Ascending aorta (tissue), 2 donors: ENCODE results near the gene PIP4K2B. TPM values are rescaled to one million over a fixed set of nuclear protein-coding genes. Genes with fewer than 3 reads are reported as not detected.

ENCODE experiments used
- DNase-seq, 2 donors: peaks; one replicate each; pipeline ENCODE4 v3.0.0-alpha.2; 2019; ENCODE audit warnings: low spot score in 2 of 2
- H3K27ac ChIP-seq, 2 donors: fragments of 200-600 bp; sonication (generic); one replicate each; pipeline ENCODE4 v1.5.1; 2016 to 2017; ENCODE audit warnings: mild to moderate bottlenecking in 1 of 2
- H3K27me3 ChIP-seq: fragments of 200-600 bp; sonication (generic); one replicate; pipeline ENCODE4 v1.5.1; 2017
- H3K36me3 ChIP-seq, 2 donors: fragments of 200-600 bp; sonication (generic); one replicate each; pipeline ENCODE4 v1.5.1; 2016
- H3K4me1 ChIP-seq, 2 donors: fragments of 200-600 bp; sonication (generic); one replicate each; pipeline ENCODE4 v1.5.1; 2016 to 2017; ENCODE audit warnings: mild to moderate bottlenecking in 1 of 2
- H3K4me3 ChIP-seq, 2 donors: fragments of 200-600 bp; sonication (generic); one replicate each; pipeline ENCODE4 v1.5.1; 2016 to 2017; ENCODE audit warnings: mild to moderate bottlenecking in 1 of 2
- H3K9me3 ChIP-seq, 2 donors: fragments of 200-600 bp; sonication (generic); one replicate each; pipeline ENCODE4 v1.5.1; 2016
- CTCF ChIP-seq, 3 experiments: fragments of 200-600 bp in 2 of 3; fragments of 450-650 bp in 1 of 3; sonication (generic) in 2 of 3; IDR thresholded peaks; one replicate each; pipeline ENCODE4 v1.5.1; 2016 to 2019; ENCODE audit warnings: antibody characterized with exemption in 3 of 3, mild to moderate bottlenecking in 1 of 3, moderate library complexity in 1 of 3
- intact Hi-C: fragments of 100-400 bp; cut with DNase I; formaldehyde crosslinking; loops from one replicate; pipeline ENCODE4 v1.15.1; 2023
- total RNA-seq: library from RNA; depleted of rRNA; stranded (reverse); fragments of >200 nt; gene quantifications from one replicate; pipeline ENCODE4 v1.1.0, GENCODE V29; 2016

PIP4K2B gene
- total RNA-seq, 1 donor from 2014 or later, result 45.0 TPM

GRCh38 chr17:38752308-38753070 lies 46.9 kb downstream of the PIP4K2B start, which contains the start of gene PSMB3:
Gene PSMB3, plus strand, starts transcription at chr17:38752741. Its CDS starts 86 bp downstream, at chr17:38752827.
- peaks cover 0 to 29% of the 10 kb centered on the region in 2 donors for H3K4me1 ChIP-seq
- no peak for TF ChIP-seq CTCF (IDR thresholded peaks at IDR 0.05)
- peak within 1 kb of the TSS; percentile 86 to 89 for H3K27ac ChIP-seq
- peak; percentile 97 to 100 for DNase-seq
- peak within 1 kb of the TSS; percentile 79 to 93 for H3K4me3 ChIP-seq
- intact Hi-C loops, result loop anchor here (1.0 to 2.0 kb wide), 5 partner anchors 22 to 402 kb away; partner anchors contain the start of genes CISD3 and RPL23
- H3K36me3 ChIP-seq, result peaks cover 22 to 25% of the 10 kb centered on the region in 2 donors
- no peaks in the 10 kb centered on the region for H3K27me3 ChIP-seq
- no peaks in the 10 kb centered on the region for H3K9me3 ChIP-seq

- H3K4me1 ChIP-seq, result peaks cover 3 to 31% of the 10 kb centered on the region in 2 donors
- H3K4me3 ChIP-seq, result peak overlapping the region; percentile 65 to 93
- peaks cover 16 to 20% of the 10 kb centered on the region in 2 donors for H3K36me3 ChIP-seq
- H3K27ac ChIP-seq, result peak overlapping the region; percentile 86 to 89
- H3K27me3 ChIP-seq, result no peaks in the 10 kb centered on the region
- no peaks in the 10 kb centered on the region for H3K9me3 ChIP-seq
- intact Hi-C loops, result loop anchor here (1.0 to 2.0 kb wide), 6 partner anchors 22 to 402 kb away; partner anchors contain the start of genes CISD3 and RPL23
- peak; percentile 58 to 92 for DNase-seq
- no peak for TF ChIP-seq CTCF (IDR thresholded peaks at IDR 0.05)
Observed at GRCh38 chr17:38751808-38752307, 47.5 kb downstream of the PIP4K2B start.

- Histone ChIP-seq H3K27me3 (no peaks in the 10 kb centered on the region), H3K4me3 (peak overlapping the region; percentile 65 to 93), H3K36me3 (peaks cover 10 to 15% of the 10 kb centered on the region in 2 donors), H3K9me3 (no peaks in the 10 kb centered on the region), H3K4me1 (peaks cover 3 to 37% of the 10 kb centered on the region in 2 donors), H3K27ac (peak overlapping the region; percentile 88 to 89)
- intact Hi-C loops, result loop anchor here (2.0 kb wide), 1 partner anchor 48 kb away; no protein-coding TSS in a partner anchor
- TF ChIP-seq CTCF (IDR thresholded peaks at IDR 0.05), result no peak
- no peak for DNase-seq
Observed at GRCh38 chr17:38751144-38751807, 48.1 kb downstream of the PIP4K2B start.

GRCh38 chr17:38750312-38751121 lies 48.8 kb downstream of the PIP4K2B start:
- Histone ChIP-seq H3K27me3 (no peaks in the 10 kb centered on the region), H3K4me1 (peaks cover 3 to 42% of the 10 kb centered on the region in 2 donors), H3K36me3 (peaks cover 4 to 7% of the 10 kb centered on the region in 2 donors), H3K9me3 (no peaks in the 10 kb centered on the region), H3K27ac (peak overlapping the region; percentile 88 to 89), H3K4me3 (peak overlapping the region; percentile 83 to 93)
- no peak for DNase-seq
- no peak for TF ChIP-seq CTCF (IDR thresholded peaks at IDR 0.05)
- intact Hi-C loops, result loop anchor here (2.0 kb wide), 1 partner anchor 48 kb away; no protein-coding TSS in a partner anchor

- TF ChIP-seq CTCF (IDR thresholded peaks at IDR 0.05), result no peak
- intact Hi-C loops, result loop anchor here (2.0 kb wide), 1 partner anchor 47 kb away; no protein-coding TSS in a partner anchor
- H3K4me1 ChIP-seq, result peaks cover 3 to 42% of the 10 kb centered on the region in 2 donors
- H3K36me3 ChIP-seq, result peaks cover 4 to 7% of the 10 kb centered on the region in 2 donors
- no peaks in the 10 kb centered on the region for H3K9me3 ChIP-seq
- H3K4me3 ChIP-seq, result peak overlapping the region; percentile 83 to 93
- no peaks in the 10 kb centered on the region for H3K27me3 ChIP-seq
- DNase-seq, result no peak
- peak overlapping the region; percentile 88 to 89 for H3K27ac ChIP-seq
Observed at GRCh38 chr17:38750044-38750311, 49.4 kb downstream of the PIP4K2B start.
